Sciatic nerve (tissue), 2 donors: Measurements from ENCODE around the gene NRIP1. TPM values are rescaled to one million over a fixed set of nuclear protein-coding genes. Genes with fewer than 3 reads are reported as not detected.

Experiments used
- ATAC-seq: fragments of 200-7000 bp; cut with Tn5 transposase; one replicate; pipeline ENCODE4 v1.9.1; 2020; ENCODE audit warnings: mild to moderate bottlenecking, moderate library complexity
- DNase-seq: peaks from one replicate; pipeline ENCODE4 v3.0.0-alpha.2; 2020; ENCODE audit warnings: low spot score
- intact Hi-C: fragments of 100-400 bp; cut with DNase I; formaldehyde crosslinking; loops from one replicate; pipeline ENCODE4 v1.14.2; 2022
- total RNA-seq: library from RNA; stranded (reverse); fragmentation: NEBNext Ultra II Directional; extraction: Animal tissue kit (Norgen Biotek cat#: 25700); gene quantifications from one replicate; pipeline ENCODE4 v1.2.1, GENCODE V29; 2021
- donor health status: DM: no; HTN: no; CAD: no.
- donor health status: DM: no; HTN: no; CAD: no.

NRIP1 gene
- total RNA-seq, 1 donor from 2014 or later = 59.6 TPM

DNA sequence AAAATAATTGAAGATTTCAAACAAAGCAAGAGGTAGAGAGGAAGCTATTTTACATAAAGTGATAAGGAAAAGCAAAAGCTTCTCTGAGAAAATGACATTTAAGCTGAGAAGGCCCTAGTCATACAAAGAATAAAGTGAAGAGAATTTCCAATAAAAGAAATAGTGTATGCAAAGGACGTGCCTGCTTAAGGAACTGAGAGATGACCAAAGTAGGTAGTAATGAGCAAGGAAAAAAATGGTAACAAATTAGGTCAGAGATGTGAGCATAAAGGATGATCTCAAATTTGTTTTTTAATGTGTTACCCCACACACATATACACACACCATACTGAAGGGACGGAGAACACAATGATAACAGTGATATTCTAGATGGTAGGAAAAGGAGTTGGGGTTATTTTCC lies 46.4 kb downstream of the NRIP1 start:
- ATAC-seq (no peak), DNase-seq (no peak)
- intact Hi-C loops = no loop called here

DNA sequence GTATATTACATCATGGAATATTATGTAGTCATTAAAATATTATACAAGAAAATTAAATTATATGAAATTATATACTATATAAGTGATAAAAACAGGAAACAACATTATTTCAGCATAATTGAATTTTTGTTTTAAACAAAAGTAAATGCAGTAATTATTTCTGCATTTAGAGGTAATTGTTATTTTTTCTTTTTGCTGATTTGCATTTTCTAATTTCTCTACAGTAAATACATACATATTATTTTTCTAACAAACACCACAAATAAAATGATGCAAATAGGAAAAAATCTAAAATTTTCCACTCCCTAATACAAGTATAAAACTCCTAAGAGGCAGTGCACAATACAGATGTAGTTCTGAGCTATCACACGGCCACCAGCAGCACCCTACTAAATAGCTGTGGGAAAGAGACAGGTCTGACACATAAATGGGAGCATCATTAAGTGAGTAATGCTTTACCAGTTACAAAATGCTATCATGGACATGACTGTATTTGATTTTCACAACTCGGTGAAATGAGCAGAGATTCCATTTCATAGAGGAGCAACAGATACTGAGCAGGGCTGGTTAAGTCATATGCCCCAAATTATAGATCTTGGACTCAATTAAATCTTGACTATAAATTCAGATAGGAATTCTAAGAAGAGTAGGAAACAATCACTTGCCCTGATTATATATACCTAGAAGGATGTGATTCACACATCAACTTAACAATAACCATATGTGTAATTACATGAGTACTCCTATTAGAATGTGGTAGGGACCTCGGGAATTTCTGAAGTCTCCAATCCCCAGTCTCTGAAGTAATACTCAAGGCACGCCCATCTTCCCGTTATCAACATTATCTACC lies 49.0 kb downstream of the NRIP1 start:
- intact Hi-C loops = no loop called here
- no peak for ATAC-seq
- DNase-seq = no peak

DNA sequence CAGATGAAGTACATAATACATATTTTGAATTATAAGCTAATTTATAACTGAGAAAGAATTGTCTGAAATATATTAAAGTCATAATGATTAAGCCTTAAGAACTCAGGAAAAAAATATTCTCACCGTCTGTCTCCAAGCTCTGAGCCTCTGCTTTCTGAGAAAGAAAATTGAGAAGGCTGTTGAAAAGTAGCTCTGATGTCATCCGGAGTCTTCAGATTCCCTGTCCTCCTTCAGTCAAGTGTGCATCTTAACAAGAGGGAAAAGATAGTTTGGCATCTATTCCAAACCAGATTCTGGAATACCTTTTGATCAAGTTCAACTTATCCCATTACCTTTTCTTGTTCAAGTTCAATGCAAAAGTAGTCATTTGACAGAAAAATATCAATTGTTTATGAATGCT lies 50.6 kb downstream of the NRIP1 start:
- ATAC-seq = no peak
- DNase-seq = no peak
- intact Hi-C loops = no loop called here

DNA sequence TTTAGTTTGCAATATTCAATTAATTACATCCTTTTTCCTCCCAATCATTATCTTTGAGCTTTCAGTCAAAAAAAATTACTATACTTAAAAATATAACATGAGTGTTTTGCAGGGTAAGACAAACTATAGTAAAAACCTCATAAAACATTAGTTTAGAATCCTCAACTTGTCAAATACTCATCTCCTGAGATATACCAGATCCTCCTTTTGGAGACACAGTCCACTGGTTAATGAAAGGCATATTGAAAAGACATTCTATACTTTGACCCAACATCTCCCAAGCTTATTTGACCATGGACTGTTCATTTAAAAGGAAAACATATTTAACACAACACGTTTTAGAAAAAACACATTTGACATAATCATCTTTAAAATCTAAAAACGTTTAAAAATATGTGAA lies 52.8 kb downstream of the NRIP1 start:
- DNase-seq (no peak), ATAC-seq (no peak)
- intact Hi-C loops = no loop called here

DNA sequence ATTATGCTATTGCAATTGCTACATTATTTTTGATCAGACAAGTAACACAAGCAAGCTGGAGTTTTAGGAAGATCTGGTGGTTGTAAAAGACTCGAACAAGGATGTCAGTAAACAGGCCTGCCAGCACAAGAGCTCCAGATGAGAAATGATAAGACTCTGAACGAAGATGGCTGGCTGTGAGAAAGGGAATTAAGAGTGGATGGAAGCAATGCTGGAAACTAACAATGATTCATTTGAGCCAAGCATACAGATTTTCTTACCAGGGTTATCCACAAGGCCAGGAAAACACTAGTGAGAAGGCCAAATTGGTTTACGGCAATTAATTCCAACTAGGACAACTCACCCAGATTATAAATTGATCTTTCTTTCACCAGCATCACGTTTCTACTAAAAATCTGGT lies 54.2 kb downstream of the NRIP1 start:
- DNase-seq (no peak), ATAC-seq (no peak)
- intact Hi-C loops = no loop called here

DNA sequence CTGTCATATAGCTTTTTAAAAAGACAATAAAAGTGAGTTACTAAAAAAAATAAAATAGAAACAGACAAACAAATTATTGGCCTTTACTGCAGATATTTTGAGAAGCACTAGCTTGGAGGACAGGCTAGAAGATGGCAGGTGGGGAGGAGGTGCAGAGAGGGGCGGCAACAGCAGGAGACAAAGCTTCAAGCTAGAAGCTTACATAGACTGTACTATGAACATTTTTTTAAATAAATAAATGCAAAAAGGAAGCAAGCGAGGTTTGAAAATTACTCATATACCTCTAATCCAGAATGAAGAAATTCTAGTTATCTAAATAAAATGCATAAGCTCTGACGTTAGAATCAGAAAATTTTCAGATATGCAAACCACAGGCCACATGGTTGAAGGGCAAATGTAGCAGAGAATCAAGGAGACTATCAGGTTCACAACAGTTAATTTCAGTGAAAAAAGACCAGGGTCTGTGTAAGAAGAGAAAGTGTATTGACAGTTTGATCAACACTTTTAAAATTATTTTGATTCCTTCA lies 54.9 kb downstream of the NRIP1 start:
- DNase-seq (no peak), ATAC-seq (no peak)
- intact Hi-C loops = no loop called here

DNA sequence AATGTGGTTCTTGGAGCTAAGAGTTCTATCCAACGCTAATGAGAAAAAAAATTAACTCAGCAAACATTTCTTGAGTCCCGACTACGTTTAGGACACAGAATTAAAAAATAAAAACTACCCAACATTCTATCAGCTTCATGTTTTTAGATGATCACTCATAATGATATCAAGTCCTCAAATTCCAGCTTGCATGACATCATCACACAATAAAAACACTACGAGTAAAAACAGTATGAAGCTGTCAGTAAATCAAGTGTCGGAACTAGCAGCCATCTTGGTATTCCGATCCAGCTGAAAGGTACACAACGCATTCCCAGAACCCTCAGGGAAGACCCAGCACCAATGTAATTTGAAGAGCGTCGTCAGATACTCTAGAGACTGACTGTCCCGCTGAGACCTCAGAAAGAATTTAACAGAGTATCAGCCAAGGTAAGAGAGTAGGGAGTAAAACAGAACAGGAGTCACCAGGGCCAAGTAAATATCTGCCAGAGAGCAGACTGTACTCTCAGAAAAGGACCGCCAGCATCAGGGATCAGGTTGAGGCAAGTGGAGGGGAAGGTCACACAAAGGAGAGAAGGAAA lies 57.0 kb downstream of the NRIP1 start:
- DNase-seq = no peak
- intact Hi-C loops = no loop called here
- no peak for ATAC-seq

DNA sequence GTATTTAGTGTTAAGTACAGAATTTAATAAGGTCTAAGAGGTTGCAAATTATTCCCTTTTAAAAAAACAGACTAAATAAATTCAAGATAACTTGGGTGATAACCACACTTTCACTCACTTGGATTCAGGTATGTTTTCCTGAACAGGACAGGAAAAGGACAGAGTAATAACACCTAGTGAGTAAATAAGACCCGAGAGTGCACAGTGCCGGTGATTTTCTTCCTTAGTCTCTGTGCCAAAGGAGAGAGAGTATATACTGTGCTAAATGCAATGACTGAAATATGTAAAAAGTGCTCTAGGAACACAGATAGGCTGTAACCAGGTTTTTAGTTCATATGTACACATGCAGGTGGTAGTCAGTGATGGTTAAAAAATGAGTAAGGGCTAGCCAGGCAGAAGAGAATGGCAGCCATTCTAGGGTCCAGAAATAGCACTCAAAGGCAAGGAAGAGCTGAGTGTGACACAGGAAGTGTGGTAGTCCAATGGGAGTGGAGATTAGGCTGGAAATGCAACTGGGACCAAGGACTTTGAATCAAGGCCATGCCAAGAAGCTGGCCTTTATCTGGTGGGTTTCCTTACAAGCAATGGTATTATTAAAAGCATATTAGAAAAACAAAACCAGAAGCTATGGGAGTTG lies 58.1 kb downstream of the NRIP1 start:
- ATAC-seq (no peak), DNase-seq (no peak)
- intact Hi-C loops = no loop called here

DNA sequence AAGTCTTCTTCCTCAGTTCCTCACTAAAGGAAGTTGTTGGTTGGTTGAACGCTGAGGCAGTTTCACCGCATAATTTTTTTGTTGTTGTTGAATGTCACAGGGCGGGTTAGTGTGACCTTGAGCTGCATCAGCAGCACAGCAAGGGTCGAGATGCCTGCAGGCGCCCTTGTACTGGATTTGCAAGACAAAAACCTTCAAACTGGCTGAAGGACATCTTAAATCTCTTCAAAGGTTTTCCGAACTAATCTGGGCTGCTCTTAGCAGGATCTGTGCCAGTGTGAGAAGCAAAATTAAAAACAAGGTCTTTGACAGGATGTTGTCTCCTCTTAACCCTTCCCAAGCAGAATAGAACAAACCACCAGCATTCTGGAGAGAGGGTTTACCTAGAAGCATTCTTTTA lies 59.4 kb downstream of the NRIP1 start:
- ATAC-seq (no peak), DNase-seq (no peak)
- intact Hi-C loops = no loop called here

DNA sequence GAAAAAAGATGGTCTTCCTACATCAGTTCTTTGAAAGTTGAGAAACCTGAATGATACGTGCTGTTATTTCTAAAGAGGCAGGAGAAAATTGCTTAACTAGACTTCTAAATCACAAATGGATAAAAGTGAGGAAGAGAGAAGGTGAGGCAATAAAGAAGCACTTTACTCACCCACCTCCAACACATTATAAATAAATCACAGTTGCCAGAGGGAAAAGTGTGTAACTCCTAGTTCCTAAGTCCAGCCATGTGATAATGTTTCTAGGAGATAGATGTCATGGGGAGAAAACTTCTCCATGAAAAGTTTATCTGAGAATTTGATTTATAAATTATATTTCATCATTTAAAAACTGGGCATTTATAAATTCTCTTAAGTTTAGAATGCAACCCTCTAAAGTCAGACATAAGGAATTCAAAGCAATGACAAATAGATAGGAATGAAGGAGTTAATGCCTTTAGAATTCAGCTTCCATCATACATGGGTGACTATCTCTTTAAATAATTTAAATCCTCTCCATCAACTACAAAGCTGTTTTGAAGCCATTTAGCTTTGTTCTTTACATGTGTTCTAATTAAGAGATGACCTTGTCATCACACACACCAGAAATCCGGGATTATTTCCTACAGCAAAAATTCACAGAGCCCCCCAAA lies 60.0 kb downstream of the NRIP1 start:
- ATAC-seq (no peak), DNase-seq (no peak)
- intact Hi-C loops = no loop called here

DNA sequence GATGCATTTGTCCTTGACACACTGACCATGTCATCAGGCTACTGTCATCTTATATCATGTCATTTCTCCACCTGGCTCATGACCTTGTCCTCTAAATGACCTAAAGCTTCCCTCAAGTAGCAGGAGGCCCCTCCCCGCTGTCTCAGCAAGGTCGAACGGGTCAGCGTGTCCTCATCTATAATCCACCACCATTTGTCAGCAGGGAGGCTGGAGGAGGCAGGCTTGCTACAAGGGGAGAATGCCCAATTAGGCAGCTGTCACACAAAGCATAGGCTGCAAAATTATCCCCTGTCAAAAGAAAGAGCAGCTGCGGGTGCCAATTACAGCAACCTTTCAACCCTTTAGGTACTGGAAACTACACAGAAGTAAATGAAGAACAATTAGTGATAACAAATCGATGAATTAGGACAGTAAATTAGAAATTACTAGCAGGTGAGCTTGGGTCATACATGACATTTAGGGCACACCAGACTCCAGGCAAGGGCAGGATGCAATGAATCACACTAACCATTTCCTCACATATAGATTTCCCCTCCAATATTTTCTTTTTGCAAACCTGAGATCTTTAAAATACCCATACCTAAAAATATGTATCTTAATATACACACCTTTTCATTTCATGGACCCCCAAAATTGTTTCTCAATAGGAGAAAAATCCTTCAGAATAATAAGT lies 61.2 kb downstream of the NRIP1 start:
- intact Hi-C loops = no loop called here
- DNase-seq (no peak), ATAC-seq (no peak)

DNA sequence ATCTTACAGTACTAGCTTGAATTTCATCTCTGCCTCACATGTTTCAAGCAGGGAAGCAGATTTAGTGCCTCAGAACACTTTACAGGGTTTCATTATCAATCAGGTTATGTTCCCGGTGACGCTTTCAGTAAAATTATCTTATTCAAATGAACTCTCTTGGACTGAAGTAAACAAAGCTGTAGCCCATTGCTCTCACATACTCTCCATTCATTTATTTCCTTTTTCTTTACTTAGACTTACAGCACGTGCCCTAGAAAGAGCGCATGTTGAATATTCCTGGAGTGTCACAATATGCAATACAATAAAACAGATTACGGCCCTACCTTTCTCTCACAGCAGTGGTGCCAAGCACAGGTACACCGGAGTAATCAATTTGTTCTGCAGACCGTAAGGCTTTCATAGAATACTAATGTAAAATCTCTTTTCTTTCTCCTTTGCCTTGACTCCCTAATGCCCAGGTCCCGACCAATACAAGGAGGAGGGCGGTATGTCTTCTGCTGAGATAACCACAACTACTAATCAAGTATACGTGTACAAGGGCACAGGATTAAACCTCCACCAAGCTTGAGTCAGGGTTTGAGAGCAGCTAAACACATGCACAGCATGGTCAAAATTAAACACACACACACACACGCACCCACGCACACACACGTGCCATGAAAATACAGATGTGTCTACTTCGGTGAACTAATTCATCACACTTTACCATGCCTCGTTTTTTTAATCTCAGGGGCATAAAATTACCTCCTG lies 62.8 kb downstream of the NRIP1 start:
- intact Hi-C loops = no loop called here
- ATAC-seq = no peak
- no peak for DNase-seq

DNA sequence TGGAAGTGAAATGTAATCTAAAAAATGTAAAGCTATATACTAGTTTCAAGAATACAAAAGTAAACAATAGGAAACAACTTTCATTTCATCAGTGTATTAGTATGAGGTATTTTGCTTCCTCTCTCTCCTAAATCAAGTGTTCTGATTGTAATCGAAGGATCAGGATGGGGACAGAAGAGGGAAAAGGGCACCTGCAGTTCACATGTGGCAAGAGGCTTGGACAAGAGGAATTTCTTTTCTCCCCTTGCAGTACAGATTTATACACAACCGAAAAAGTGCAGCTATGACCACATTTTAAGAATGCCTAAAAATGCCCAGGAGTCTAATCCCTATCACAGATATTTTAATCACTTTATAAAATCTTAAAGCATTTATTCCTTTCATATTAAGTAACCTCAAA lies 63.7 kb downstream of the NRIP1 start:
- ATAC-seq = no peak
- intact Hi-C loops = no loop called here
- DNase-seq = no peak

DNA sequence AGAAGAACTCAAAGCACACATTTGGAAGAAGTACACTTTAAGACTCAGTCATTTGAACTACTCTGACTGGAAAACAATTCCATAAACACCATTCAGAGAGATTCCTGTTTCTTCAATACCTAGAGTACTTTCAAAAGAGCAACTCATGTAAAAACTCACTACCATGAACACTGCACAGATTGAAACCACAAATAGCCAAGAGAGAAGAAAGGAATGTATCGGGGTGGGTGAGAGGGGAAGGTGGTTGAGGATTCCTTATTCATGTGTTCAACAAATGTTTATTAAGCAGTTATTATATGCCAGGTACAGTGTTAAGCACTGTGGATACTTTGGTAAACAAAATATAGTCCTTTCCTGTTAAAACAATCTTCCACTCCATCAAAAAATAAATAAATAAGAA lies 64.7 kb downstream of the NRIP1 start:
- no peak for ATAC-seq
- intact Hi-C loops = no loop called here

DNA sequence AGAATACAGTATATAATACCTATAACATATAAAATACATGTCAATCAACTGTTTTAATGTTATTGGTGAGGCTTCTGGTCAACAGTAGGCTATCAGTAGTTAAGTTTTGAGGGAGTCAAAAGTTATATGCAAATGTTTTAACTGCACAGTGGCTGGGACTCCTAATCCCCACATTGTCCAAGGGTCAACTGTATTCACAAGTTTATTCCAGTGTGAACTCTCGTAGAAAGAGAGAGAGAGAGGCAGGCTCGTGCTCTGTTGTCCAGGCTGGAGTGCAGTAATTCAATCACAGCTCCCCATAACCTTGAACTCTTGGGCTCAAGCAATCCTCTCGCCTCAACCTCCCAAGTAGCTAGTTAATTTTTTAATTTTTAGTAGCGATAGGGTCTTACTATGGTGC lies 66.0 kb downstream of the NRIP1 start:
- DNase-seq (no peak), ATAC-seq (no peak)
- intact Hi-C loops = no loop called here

More for the DNA sequence above, 64.7 kb downstream of the NRIP1 start:
- no peak for DNase-seq

DNA sequence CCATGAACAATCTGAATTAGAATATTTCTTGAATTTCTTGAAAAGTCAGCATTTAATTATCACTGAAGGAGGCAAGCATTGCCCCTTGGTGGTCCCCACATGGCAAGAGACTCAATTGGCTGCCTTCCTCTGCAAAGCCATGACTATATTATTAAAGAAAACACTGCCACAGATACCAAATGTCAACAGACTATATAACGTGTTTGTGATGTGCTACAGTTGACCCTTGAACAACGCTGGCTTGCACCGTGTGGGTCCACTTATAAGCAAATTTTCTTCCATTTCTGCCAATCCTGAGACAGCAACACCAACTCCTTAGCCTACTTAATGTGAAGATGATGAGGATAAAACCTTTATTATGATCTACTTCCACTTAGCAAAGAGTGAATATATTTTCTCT lies 66.5 kb downstream of the NRIP1 start:
- intact Hi-C loops = no loop called here

DNA sequence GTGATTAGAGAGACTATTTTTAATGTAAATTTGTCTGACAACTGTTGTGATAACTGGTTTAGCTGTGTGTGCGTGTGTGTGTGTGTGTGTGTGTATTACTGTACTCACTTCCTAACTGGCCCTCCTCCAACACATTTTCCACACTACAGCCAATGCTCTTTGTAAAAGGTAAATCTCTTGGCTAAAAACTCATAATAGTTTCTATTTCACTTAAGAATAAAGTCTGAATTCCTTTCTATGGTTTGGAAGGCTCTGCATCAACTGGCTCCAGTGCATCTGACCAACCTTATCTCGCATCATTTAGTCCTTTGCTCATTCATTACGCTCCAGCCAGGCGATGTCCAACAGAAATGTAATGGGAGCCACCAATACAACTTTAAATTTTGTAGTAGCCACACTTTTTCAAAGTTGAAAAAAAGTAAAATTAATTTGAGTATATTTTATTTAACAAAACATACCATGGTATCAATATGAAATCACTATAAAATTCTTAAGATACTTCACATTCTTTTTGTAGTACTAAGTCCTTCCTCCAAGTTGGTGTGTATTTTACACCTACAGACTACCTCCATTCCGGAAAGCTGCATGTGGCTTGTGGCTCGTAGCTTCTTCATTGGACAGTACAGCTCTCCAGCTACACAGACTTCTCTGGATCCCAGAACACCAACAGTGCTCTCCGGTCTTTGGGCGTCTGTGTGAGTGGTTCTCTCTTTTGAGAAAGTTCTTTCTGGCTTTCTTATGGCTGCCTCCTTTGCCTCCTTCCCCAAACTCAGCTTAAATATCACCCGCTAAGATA lies 68.9 kb downstream of the NRIP1 start:
- ATAC-seq (no peak), DNase-seq (no peak)
- intact Hi-C loops = no loop called here

More for the DNA sequence above, 66.5 kb downstream of the NRIP1 start:
- ATAC-seq (no peak), DNase-seq (no peak)

DNA sequence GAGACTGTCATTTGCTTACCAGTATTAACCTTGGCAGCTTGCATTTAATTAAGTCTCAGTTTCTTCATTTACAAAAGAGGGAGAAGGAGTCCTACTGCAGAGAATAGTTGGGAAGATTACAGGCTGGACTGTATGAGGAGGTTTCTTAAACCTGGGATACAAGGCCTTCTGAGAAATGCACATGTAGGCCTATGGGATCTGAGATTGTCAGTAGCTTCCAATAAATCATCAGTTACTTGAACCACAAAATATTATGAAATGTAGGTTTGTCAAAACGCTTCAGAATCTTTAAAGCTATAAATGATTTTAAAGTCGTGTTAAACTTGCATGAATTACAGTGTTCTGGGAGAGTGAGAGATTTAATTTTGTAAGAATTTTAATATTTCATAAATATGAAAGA lies 69.6 kb downstream of the NRIP1 start:
- ATAC-seq (no peak), DNase-seq (no peak)
- intact Hi-C loops = no loop called here
